Kidney tubule cell (primary cell): Measurements from ENCODE around the gene CBS.
"Not testable (repeated sequence)": the region's sequence is repeated elsewhere in the genome, so short reads cannot be mapped to it uniquely, and the experiment has no call there.

Experiments used
- DNase-seq: peaks from one replicate; pipeline ENCODE4 v3.0.0-alpha.2; 2018; ENCODE audit warnings: low spot score

Gene CBS

DNA sequence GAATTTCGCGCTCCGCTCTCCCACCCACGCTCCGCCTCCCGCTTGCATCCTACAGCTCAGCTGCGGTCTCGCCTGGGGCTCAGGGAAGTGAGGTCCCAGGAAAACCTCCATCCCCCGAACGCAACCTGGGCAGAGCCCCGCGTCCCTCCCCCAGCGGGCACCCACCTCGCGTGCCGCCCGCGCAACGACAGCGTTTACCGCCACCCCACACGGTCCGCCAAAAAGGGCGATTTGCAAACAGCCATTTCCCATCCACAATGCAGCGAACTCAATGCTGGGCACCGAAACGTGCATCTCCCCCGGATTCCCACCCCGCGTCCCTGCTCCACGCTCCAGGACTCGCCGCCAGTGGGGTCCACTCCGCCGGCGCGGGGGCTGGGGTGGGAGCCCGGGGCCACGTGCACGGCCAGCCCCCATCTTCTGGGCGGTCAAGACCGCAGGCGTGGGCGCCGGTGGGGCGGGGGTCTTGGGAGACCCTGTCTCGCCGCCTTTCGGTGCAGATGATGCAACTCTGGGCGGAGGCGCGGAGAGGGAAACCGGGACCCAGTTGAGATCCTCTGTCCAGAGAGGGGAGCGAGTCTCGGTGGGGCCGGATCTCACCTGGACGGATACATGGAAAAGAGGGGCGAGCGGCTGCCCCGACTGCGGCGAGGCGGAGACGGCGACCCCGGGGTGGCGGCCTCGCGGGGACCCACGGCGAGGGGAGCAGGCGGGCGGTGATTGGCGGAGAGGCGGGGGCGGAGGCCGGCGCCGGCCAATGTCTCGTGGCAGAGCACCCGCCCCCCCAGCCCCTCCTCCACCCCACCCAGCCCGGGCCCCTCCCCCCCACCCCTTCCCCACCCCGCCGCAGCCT is at the start of gene CBS:
Gene CBS (minus strand): TSS at position 666 of the 853 bp plus-strand sequence. CDS start 3,642 bp downstream, outside the sequence.
- DNase-seq = not testable (repeated sequence)

DNA sequence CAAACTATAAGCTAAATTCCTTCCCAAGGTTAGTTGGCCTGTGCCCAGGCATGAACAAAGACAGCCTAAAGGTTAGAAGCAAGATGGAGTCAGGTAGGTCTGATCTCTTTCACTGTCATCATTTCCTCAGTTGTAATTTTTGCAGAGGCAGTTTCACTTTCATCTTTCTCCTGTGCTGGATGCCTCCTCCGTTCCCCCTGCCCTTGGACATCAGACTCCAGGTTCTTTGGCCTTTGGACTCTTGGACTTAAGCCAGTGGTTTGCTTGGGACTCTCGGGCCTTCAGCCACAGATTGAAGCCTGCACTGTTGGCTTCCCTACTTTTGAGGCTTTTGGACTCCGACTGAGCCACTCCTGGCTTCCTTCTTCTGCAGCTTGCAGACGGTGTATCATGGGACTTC is 40.3 kb upstream of the CBS start:
- DNase-seq = not testable (repeated sequence)

DNA sequence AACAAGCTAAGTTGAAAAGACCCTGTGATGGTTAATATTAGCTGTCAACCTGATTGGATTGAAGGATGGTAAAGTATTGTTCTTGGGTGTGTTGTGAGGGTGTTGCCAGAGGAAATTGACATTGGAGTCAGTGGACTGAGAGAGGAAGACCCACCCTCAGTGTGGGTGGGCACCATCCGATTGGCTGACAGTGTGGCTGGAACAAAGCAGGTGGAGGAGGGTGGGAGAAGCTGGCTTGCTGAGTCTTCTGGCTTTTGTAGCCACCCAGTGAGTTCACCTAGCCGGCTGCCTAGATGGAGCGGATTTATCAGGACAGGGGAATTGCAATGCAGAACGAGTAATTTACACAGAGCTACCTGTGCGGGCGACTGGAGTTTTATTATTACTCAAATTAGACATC is 38.8 kb upstream of the CBS start:
- not testable (repeated sequence) for DNase-seq

DNA sequence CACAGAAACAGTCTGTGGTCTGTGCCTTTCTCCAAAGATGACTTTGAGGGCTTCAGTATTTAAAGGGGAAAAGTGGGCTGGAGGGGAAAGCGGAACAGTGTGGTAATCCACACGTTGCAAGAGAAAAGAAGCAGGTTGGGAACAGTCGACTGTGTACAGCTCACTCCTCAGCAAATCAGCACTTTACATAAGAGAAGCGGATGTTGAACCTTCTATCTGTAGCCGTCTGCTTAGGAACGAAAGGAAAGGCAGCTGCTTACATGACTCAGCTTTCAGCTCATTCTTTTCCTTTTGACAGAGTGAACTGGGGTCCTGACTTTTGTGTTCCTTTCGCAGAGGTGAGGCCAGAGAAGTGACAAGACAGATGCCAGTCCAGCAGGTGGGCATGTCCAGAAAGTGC is 33.4 kb upstream of the CBS start:
- not testable (repeated sequence) for DNase-seq

DNA sequence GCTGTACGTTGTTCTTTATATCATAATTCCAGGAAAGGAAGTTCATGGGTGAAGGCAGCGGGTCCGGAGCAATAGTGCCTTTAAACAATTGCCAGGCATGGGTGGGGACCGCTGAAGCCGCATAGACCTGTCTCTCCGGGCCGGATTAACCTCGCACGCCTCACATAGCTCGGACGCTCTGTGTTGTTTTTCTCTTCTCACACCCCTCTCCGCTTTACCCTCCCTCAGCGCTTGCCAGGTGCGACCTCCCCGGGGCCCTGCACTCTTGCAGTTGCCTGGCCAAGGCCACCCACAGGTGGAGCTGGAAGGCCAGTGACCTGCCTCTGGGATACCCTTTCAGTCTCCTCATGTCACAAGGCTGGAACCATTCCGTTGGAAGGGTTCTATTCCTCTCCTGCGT is 32.5 kb upstream of the CBS start:
- DNase-seq = not testable (repeated sequence)

DNA sequence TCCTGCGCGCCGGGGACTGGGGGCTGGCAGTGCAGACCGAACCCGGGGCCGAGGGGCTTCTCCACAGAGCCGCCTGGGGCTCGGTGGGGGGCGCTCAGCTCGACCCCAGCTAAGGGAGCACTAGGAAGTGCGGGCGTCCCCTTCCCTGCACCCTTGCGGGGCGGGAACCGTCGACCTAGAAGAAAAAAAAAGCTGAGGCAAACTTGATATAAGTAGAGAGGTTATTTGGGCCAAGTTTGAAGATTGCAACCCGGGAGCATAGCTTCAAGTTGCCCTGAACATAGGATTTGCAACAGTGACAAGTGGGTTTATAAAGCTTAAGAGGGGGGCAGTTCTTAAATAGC is 32.1 kb upstream of the CBS start:
- DNase-seq = not testable (repeated sequence)

DNA sequence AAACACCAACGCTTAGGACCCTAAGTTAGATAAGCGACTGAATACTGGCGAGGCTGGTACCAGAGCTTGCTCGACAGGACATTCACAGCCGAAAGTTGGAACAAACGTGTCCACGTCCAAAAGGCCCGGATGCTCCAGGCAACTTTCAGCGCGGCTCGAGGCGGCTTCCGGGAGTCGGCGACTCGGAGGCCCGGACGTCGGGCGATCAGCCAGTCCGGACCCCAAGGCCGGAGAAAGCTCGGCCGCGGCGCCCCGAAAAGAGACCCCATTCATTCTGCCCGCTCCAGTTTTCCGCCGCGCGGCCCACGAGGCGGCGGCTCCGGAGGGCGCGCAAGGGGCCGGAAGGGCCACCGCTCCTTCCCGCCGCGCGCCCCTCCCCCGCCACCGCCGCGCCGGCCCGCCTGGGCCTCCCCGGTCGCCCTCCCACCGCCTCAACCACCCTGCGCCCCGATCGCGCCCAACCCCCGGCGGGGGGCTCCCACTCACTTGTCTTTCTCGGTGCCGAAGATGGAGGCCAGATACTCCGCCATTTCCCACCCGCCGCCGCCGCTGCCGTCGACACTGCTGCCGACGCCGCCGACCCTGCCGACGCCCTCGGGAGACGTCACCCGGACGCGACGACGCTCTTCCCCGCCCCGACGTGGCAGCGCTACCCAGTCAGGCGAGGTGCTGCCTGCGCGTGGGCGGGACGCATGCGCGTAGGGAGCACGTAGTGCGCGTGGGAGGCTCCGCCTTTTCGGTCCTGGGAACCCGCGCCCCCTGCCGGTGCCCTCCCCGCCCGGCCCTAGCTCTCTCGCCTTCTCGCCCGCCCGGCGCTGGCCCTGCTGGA is 31.5 kb upstream of the CBS start, which contains the start of gene U2AF1:
Gene U2AF1 (minus strand): TSS at position 606 of the 829 bp plus-strand sequence. CDS start 76 bp downstream, at position 530.
- DNase-seq = not testable (repeated sequence)

DNA sequence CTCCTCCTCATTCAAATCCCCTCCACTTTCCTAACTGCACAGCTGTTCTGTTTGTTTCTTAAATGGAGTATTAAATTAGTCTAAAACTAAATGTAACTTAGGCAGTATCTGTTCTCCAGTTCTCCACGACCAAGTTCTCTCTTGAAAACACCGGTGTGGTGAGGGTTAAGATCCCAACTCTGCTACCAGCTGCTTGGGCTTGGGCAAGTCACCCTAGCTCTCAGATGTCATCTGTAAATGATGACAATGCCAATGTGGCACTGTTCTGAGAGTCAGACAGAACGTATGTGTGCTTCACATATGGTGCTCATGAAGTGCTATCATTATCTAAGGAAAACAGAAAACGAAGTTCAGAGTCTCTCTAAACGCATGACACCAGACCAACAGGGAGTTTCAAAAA is 29.0 kb upstream of the CBS start:
- DNase-seq = not testable (repeated sequence)

DNA sequence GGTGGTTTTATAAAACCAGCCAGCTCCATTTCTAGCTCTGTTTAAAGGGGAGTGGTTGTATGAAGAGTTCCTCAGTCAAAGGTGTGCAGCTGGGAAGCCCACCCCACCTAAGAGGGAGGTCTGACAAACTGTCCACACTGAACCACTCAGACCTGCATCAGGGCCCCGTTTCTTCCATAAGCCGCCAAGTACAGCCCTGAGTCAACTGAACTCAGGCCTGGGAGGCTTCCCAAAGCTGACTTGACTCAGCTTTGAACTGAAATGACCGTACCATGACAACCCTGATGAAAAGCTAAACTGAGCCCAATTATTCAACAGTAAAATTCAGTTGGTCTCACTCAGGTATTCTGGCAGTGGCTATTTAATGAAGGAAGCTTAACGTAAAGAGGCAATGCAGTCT is 26.6 kb upstream of the CBS start:
- not testable (repeated sequence) for DNase-seq

DNA sequence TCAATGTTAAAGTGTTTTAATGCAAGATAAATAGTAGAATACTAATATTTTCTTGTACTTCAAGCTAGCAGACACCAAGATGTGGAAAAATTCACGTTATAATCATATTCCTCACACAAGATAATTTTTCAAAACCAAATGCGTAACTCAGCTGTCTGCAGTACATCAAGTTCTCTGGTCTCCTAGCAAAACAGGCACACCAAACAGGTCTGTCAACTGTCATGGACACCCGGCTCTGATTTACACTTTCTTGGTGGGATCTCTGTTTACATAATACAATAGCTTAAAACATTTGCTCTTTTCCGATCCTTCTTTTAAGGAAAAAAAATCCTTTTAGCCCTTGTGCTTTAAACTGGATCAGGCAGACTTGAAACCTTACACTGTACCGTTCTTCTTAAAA is 26.0 kb upstream of the CBS start:
- not testable (repeated sequence) for DNase-seq

DNA sequence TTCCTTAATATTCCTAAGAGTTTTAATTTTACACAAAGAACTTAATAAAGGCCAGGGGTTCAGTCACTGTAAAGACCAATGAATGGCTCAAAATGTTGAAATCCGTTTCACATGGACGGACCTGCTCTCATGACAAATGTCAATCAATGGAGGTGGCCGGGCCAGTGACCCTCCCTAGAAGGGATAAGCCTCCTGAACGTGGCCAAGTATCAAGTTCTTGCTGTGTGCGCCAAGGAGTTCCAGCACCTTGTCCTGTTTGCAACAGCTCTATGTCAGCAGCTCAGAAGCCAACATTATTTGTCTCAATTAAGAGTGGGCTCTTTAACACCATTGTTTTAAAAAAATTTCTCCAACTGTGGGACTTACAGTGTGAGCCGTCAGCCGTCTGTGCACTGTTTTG is 25.4 kb upstream of the CBS start:
- not testable (repeated sequence) for DNase-seq

DNA sequence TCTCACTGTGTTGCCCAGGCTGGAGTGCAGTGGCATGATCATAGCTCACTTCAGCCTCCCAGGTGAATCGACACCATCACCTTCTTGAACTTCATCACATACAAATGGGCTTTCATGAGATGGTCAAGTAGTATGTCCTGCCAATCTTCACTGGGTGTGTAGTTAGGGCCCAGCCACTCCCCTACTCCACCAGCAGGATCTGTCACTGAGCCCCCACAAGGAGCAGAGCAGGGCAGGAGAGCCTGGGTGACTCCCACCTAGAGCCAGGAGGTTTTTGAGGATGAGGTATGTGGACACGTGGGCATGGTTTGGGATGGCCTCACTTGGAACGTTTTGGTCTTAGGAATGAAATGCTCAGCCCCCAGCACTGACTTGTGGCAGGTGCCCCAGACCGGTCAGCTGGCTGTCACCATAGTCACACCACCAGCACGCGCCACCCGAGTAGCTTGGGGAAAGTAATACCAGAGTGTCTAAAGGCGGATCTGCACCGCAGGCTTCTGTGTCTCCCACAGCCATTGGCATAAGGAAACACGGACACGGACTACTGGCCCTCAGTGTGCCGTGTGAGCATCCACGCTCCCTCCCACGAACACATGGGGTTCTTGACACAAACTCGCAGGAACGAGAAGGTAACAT is 16.5 kb upstream of the CBS start:
- DNase-seq = not testable (repeated sequence)

DNA sequence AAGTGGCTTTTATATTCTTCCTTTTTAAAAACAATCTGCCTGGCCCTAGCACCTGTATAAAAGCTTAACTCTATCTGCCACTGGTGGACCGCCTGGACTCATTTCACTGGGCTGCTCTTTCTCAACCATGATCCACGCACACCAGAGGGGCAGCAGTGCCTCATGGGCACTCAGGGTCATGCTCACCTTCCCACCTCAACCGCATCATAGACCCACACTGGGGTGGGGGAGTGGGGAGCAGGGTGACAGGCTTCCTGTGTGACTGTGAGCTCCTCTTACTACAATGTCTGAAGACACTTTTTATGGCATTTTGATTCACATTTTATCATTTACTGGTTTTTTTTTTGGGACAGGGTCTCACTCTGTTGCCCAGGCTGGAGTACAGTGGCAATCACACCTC is 15.3 kb upstream of the CBS start:
- DNase-seq = not testable (repeated sequence)

DNA sequence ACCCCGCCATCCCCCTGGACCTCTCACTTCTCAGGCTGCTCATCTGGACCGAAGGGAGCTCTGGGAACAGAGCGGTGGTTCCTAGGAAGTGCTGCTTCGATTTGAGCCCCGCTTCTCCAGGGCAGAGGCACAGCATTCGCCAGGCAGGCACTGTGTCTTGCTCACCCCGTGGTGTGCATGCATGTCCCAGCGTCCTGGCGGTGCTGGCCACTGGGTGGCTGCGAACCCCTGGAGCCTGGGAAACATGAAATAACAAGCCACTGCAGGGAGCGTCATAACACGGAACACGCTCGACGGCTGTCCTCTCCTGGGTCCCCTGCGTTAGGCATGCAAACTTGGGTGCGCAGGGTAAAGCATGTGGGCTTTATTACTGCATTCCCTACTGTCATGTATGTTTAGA is 13.8 kb upstream of the CBS start:
- DNase-seq = not testable (repeated sequence)

DNA sequence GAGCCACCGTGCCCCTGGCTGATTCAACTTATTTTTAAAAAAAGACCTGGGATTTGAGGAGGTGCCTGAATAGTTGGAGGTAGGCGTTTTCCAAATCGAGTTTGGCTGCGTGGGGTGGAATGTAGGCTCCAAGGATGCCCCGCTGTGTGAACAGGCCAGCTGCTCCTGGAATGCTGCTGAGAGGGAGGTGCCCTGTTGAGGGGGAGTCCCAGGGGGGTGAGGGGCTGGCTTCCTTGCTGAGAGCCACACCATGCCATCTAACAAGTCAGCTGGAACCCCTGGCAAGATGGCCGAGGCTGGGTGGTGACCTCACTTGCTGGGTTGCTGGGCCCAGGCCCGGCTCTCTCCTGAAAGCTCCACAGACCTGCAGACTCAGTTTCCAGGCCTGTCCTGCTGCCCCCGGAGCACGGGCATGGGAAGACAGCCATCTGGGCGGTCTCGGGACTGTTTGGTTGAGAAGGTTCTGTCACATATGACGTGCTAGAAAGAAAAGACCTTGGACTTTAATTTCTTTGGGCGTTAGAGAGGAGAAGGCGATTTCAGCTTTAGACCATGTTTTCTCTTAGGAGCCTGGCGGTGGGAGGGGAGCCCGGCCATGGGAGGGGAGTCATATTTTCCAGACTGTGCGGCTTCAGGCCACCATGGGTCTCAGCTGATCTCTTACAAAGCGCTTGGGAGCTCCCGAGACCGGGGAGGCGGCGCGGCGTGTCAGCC is 7.1 kb upstream of the CBS start:
- DNase-seq = not testable (repeated sequence)

DNA sequence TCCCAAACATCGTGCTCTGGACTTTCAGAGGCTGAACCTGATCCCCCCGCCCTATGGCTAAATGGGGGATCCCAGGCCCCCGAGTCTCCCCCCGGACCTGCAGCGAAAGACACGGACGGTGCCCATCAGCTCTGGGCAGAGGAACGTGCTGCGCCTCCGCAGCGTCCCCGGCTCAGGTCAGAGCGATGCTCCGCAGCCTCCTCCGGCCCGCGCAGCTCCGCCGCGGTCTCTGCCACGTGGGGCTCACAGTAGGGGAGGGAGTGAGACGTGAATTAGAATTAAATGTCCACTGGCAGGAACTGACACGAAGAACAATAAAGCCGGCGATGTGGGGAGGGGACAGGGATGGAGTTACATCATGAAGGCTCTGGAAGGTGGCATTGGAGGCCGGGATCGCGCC is 1.0 kb upstream of the CBS start:
- DNase-seq = not testable (repeated sequence)

DNA sequence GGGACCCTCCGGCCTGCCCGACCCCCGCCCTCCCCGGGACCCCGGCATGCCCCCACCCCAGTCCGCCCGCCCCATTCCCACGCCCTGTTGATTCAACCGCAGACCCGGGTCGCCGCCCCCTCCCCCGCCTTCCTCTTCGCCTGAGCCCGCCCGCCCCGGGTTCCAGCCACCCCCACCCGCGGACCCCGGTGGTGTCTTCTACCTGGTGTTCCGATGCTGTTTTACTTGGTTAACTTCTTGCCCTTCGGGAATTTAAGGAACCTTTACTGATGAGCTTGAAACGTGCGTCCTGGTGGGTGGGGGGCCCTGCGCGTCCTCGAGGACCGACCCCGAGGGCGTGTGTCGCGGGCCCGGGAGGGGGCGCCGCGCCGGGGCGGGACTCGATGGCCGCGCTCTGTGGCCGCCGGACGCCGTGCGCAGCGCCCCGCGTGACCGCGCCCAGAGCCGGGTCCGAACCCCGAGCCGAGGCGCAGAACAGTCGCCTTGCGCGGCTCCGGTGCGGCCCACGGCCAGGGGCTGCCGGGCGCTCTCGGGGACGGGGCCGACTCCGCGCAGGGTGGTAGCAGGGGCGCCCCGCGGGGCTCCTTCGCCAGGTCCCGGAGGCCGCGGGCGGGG is 495 bp upstream of the CBS start:
- DNase-seq = not testable (repeated sequence)

DNA sequence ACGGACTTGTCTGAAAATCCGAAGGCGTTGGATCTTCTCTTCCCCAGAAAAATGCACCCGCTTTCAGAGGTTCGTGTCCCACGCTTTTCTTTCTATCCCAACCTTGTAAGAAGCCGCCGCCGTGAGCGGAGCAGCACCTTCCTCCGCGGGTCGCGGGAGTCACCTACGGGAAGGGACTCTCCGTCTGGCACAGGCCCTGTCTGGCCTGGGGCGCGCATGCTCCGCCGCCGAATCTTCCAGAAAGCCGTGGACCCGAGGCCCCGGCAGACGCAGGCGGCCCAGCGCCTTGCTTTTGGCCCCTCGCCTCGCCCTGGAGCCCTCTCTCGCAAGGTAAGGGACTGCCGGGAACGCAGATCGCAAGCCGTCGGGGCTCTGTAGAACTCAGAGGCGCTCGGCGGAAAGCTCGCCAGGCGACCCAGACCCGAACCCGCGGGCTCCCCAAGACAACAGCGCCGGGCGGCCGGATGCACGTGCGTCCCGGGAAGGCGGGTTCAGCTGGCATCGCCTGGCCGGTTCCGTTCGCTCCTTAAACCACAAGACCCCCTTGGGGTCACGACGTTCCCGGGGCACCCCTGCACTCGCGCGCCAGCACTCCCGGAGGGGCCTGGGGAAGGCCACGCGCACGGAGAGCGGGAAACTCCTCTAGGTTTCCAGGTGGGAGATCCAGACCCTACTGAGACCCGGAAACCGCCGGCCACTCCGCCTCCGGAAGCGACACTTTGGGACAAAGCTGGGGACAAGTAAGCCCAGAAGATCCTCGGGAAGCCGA is 1.1 kb downstream of the CBS start:
- not testable (repeated sequence) for DNase-seq

DNA sequence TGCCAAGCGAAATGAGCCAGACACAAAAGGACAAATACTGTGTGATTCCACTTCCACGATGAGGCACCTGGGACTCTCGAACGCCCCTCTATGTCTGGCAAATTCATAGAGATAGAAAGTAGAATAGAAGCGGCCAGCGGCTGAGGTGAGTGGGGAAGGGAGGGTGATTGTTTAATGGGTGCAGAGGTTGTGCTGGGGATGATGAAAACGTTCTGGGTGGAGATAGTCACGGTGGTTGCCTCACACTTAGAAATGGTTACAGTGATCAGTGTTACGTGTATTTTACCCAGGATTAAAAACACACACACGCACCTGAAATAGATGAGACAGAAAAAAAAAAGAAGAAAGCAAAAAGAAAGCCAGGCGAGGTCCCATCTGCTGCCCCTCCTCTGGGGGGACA is 2.9 kb downstream of the CBS start:
- DNase-seq = not testable (repeated sequence)

DNA sequence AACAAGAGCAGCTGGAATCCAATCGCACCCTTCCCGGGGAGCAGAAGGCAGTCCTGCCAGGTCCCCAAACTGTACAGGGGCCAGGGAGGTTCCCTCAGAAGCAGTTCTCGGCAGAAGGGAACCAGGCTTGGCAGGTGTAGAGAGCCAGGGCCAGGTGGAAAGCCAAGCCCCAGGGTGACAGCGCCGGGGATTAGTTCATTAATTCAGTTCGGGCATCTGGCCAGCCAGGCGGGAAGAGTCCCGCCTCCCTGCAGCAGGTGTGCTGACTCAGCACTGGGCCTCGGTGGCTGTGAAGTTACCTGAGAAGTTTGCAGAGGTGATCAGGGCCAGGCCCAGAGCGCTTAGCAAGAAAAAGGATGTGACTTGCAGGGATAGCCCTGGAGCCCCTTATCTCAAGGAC is 6.0 kb downstream of the CBS start:
- not testable (repeated sequence) for DNase-seq
